Neuronal stem cell (in vitro differentiated cells): ENCODE results near the gene TBC1D12.
"Not testable (repeated sequence)": the region's sequence is repeated elsewhere in the genome, so short reads cannot be mapped to it uniquely, and the experiment has no call there.

Experiments
- DNase-seq: peaks from one replicate; pipeline ENCODE4 v3.0.0-alpha.2; 2013; ENCODE audit warnings: low spot score
- H2AFZ ChIP-seq: one replicate; pipeline ENCODE4 v1.6.1; 2013; ENCODE audit warnings: mild to moderate bottlenecking, low read length, inconsistent platforms
- H2AK5ac ChIP-seq: 2 replicates; pipeline ENCODE4 v1.6.1; 2013; ENCODE audit warnings: low read depth, mild to moderate bottlenecking, inconsistent platforms, low read length, moderate library complexity, mixed read lengths
- H2BK120ac ChIP-seq: 2 replicates; pipeline ENCODE4 v1.6.1; 2013; ENCODE audit warnings: low read depth, mild to moderate bottlenecking, inconsistent platforms, low read length, moderate library complexity, mixed read lengths
- H2BK12ac ChIP-seq: one replicate; pipeline ENCODE4 v1.6.1; 2013; ENCODE audit warnings: low read length, inconsistent platforms
- H2BK15ac ChIP-seq: 2 replicates; pipeline ENCODE4 v1.6.1; 2013; ENCODE audit warnings: mild to moderate bottlenecking, low read length, inconsistent platforms, mixed read lengths
- H2BK5ac ChIP-seq: one replicate; pipeline ENCODE4 v1.6.1; 2013; ENCODE audit warnings: inconsistent platforms, mild to moderate bottlenecking, low read length, moderate library complexity
- H3K14ac ChIP-seq: one replicate; pipeline ENCODE4 v1.6.1; 2013; ENCODE audit warnings: low read length, inconsistent platforms
- H3K18ac ChIP-seq: 2 replicates; pipeline ENCODE4 v1.6.1; 2013; ENCODE audit warnings: low read length, inconsistent platforms
- H3K23ac ChIP-seq: 2 replicates; pipeline ENCODE4 v1.6.1; 2013; ENCODE audit warnings: low read depth, mild to moderate bottlenecking, mixed read lengths, low read length, inconsistent platforms; ENCODE audit not compliant: poor library complexity
- H3K27ac ChIP-seq: replicated peaks from 3 replicates; pipeline ENCODE4 v1.5.1; 2013; ENCODE audit warnings: low read length, inconsistent platforms
- H3K27me3 ChIP-seq, 3 experiments: 2 replicates each; pipeline ENCODE4 v1.6.1; 2013; ENCODE audit warnings: low read length in 3 of 3, mild to moderate bottlenecking in 2 of 3, inconsistent platforms in 1 of 3, low read depth in 1 of 3, mixed read lengths in 1 of 3, moderate library complexity in 1 of 3; ENCODE audit not compliant: control insufficient read depth in 3 of 3, insufficient read depth in 3 of 3
- H3K36me3 ChIP-seq, 2 donors: replicated peaks in 1 of 2; 2 replicates each; pipeline ENCODE4 v1.6.1; 2013; ENCODE audit warnings: low read length in 2 of 2; ENCODE audit not compliant: control insufficient read depth in 2 of 2, insufficient read depth in 2 of 2
- H3K4ac ChIP-seq: 2 replicates; pipeline ENCODE4 v1.6.1; 2013; ENCODE audit warnings: inconsistent platforms, mild to moderate bottlenecking, low read length, moderate library complexity
- H3K4me1 ChIP-seq, 2 donors: 1 replicate in 1 of 2; 2 replicates in 1 of 2; pipeline ENCODE4 v1.6.1; 2013; ENCODE audit warnings: low read length in 2 of 2, low read depth in 1 of 2; ENCODE audit not compliant: control insufficient read depth in 2 of 2, insufficient read depth in 1 of 2
- H3K4me2 ChIP-seq: one replicate; pipeline ENCODE4 v1.6.1; 2013; ENCODE audit warnings: mild to moderate bottlenecking, low read length, inconsistent platforms; ENCODE audit not compliant: insufficient read depth, poor library complexity, severe bottlenecking
- H3K4me3 ChIP-seq, 2 donors: 2 replicates each; pipeline ENCODE4 v1.5.1; 2013; ENCODE audit warnings: low read length in 2 of 2, mild to moderate bottlenecking in 2 of 2, inconsistent platforms in 1 of 2, moderate library complexity in 1 of 2
- H3K79me1 ChIP-seq: one replicate; pipeline ENCODE4 v1.6.1; 2013; ENCODE audit warnings: low read depth, mild to moderate bottlenecking, inconsistent platforms, low read length, moderate library complexity
- H3K9ac ChIP-seq: one replicate; pipeline ENCODE4 v1.6.1; 2013; ENCODE audit warnings: mild to moderate bottlenecking, low read depth, low read length, inconsistent platforms; ENCODE audit not compliant: poor library complexity
- H3K9me3 ChIP-seq, 2 donors: replicated peaks in 1 of 2; 2 replicates each; pipeline versions ENCODE3 to v1.6.1; 2013; ENCODE audit warnings: low read length in 2 of 2, mild to moderate bottlenecking in 2 of 2, inconsistent platforms in 1 of 2, low read depth in 1 of 2, mixed read lengths in 1 of 2, moderate library complexity in 1 of 2; ENCODE audit not compliant: control insufficient read depth in 2 of 2, insufficient read depth in 1 of 2
- H4K8ac ChIP-seq: one replicate; pipeline ENCODE4 v1.6.1; 2013; ENCODE audit warnings: low read depth, mild to moderate bottlenecking, inconsistent platforms, low read length, moderate library complexity
- H4K91ac ChIP-seq: one replicate; pipeline ENCODE4 v1.6.1; 2013; ENCODE audit warnings: low read length, low read depth, mild to moderate bottlenecking, inconsistent platforms; ENCODE audit not compliant: poor library complexity
- WGBS, 2 donors: extraction: QIAGEN DNeasy Blood & Tissue Kit; methylation state at CpG; one replicate each; pipeline ENCODE4 v1.1.7; 2013; ENCODE audit warnings: missing lambda C conversion rate in 2 of 2, mixed read lengths in 1 of 2; ENCODE audit not compliant: insufficient read length in 2 of 2, insufficient replicate concordance in 1 of 2; ENCODE audit errors: extremely low coverage in 2 of 2; 5-methylcytosine and 5-hydroxymethylcytosine counted together

TBC1D12 gene

GRCh38 chr10:94521276-94522250 is 119.2 kb downstream of the TBC1D12 start:
- H3K14ac ChIP-seq: no peak overlapping the region
- no peak overlapping the region for H2BK5ac ChIP-seq

GRCh38 chr10:94524146-94524545 is 121.8 kb downstream of the TBC1D12 start:
- Histone ChIP-seq H3K27me3 (no peaks in the 10 kb centered on the region), H3K79me1 (no peaks in the 10 kb centered on the region), H2BK120ac (no peak overlapping the region), H3K14ac (no peak overlapping the region), H3K4me3 (no peak overlapping the region), H3K9me3 (no peaks in the 10 kb centered on the region), H4K91ac (no peak overlapping the region), H2AFZ (no peak overlapping the region), H3K4ac (no peak overlapping the region), H3K36me3 (peaks cover 0 to 8% of the 10 kb centered on the region in 2 donors), H2BK15ac (no peak overlapping the region), H3K9ac (no peak overlapping the region), H3K23ac (no peak overlapping the region), H3K27ac (no peak overlapping the region), H4K8ac (no peak overlapping the region), H2BK12ac (no peak overlapping the region), H3K18ac (no peak overlapping the region), H3K4me2 (no peak overlapping the region), H3K4me1 (no peaks in the 10 kb centered on the region), H2BK5ac (no peak overlapping the region), H2AK5ac (no peak overlapping the region)
- WGBS, 2 donors: no CpG with 5 or more reads among the region's 7 CpGs
- no peak for DNase-seq

More at GRCh38 chr10:94521276-94522250, 119.2 kb downstream of the TBC1D12 start:
- Histone ChIP-seq H3K36me3 (peaks cover 0 to 8% of the 10 kb centered on the region in 2 donors), H3K79me1 (no peaks in the 10 kb centered on the region), H4K91ac (no peak overlapping the region), H3K27me3 (no peaks in the 10 kb centered on the region), H3K4ac (no peak overlapping the region), H4K8ac (no peak overlapping the region), H3K27ac (no peak overlapping the region), H3K9ac (no peak overlapping the region), H3K4me3 (no peak overlapping the region), H2AFZ (no peak overlapping the region), H2BK15ac (no peak overlapping the region), H3K18ac (no peak overlapping the region), H3K9me3 (no peaks in the 10 kb centered on the region), H3K4me1 (no peaks in the 10 kb centered on the region), H2BK12ac (no peak overlapping the region), H3K23ac (no peak overlapping the region), H2BK120ac (no peak overlapping the region), H3K4me2 (no peak overlapping the region), H2AK5ac (no peak overlapping the region)
- no peak for DNase-seq
- WGBS, 2 donors: no CpG with 5 or more reads among the region's 5 CpGs

GRCh38 chr10:94524711-94525110 is 122.4 kb downstream of the TBC1D12 start:
- WGBS, 2 donors: no CpG with 5 or more reads among the region's 5 CpGs
- Histone ChIP-seq H3K14ac (no peak overlapping the region), H3K4me3 (no peak overlapping the region), H4K8ac (no peak overlapping the region), H3K36me3 (peaks cover 0 to 5% of the 10 kb centered on the region in 2 donors), H3K9me3 (no peaks in the 10 kb centered on the region), H3K18ac (no peak overlapping the region), H3K4ac (no peak overlapping the region), H2BK12ac (no peak overlapping the region), H2BK5ac (no peak overlapping the region), H2AFZ (no peak overlapping the region), H3K79me1 (no peaks in the 10 kb centered on the region), H3K23ac (no peak overlapping the region), H3K27ac (no peak overlapping the region), H2BK120ac (no peak overlapping the region), H4K91ac (no peak overlapping the region), H2BK15ac (no peak overlapping the region), H3K27me3 (no peaks in the 10 kb centered on the region), H3K9ac (no peak overlapping the region), H2AK5ac (no peak overlapping the region), H3K4me1 (no peaks in the 10 kb centered on the region), H3K4me2 (no peak overlapping the region)
- DNase-seq: no peak

- not testable (repeated sequence) for H3K14ac ChIP-seq, H4K91ac ChIP-seq
These were observed 129.2 kb downstream of the TBC1D12 start for GRCh38 chr10:94531550-94531949.

More at GRCh38 chr10:94531550-94531949, 129.2 kb downstream of the TBC1D12 start:
- not testable (repeated sequence) for H3K4me3 ChIP-seq, H3K18ac ChIP-seq, H3K4me2 ChIP-seq, H2BK12ac ChIP-seq, H3K27ac ChIP-seq, H3K4ac ChIP-seq, H2BK5ac ChIP-seq, H3K23ac ChIP-seq, H2AK5ac ChIP-seq, H3K9ac ChIP-seq, DNase-seq, H3K27me3 ChIP-seq, H3K9me3 ChIP-seq, H2AFZ ChIP-seq, H3K4me1 ChIP-seq, H4K8ac ChIP-seq, H2BK120ac ChIP-seq, H3K79me1 ChIP-seq, H2BK15ac ChIP-seq
- H3K36me3 ChIP-seq: peaks cover 0 to 17% of the 10 kb centered on the region in 2 donors
